Esophagus squamous epithelium (tissue), 4 donors: ENCODE measurements around the gene LPAR1.

Experiments used
- CTCF ChIP-seq, 6 experiments: fragments of 450-650 bp in 4 of 6; fragments of 200-600 bp in 2 of 6; sonication (generic) in 2 of 6; IDR thresholded peaks; one replicate each; pipeline ENCODE4 v1.5.1; 2016 to 2019; ENCODE audit warnings: antibody characterized with exemption in 6 of 6, mild to moderate bottlenecking in 4 of 6, moderate library complexity in 4 of 6
- POLR2A ChIP-seq, 4 donors: fragments of 450-650 bp; IDR thresholded peaks; one replicate each; pipeline ENCODE4 v1.6.1; 2017; ENCODE audit warnings: antibody characterized with exemption in 4 of 4, mild to moderate bottlenecking in 4 of 4, moderate library complexity in 3 of 4

- TF ChIP-seq CTCF (IDR thresholded peaks at IDR 0.05) (no peak), POLR2A (IDR thresholded peaks at IDR 0.05) (no peak)
These were observed 29.9 kb downstream of the LPAR1 start for GRCh38 chr9:111008158-111009075.
